Chondrocyte (in vitro differentiated cells): Measurements from ENCODE around the gene ZNF770. TPM values are rescaled to one million over a fixed set of nuclear protein-coding genes. Genes with fewer than 3 reads are reported as not detected.

Experiments
- DNase-seq: peaks from one replicate; pipeline ENCODE4 v3.0.0; 2021; ENCODE audit warnings: mixed read lengths, low spot score
- H3K27ac Mint-ChIP-seq: one replicate; pipeline ENCODE4 v1.8.0; 2021; ENCODE audit warnings: mild to moderate bottlenecking, moderate library complexity, mixed read lengths; ENCODE audit not compliant: unreplicated experiment
- H3K27me3 Mint-ChIP-seq: 2 replicates; pipeline ENCODE4 v1.8.0; 2021; ENCODE audit warnings: low read depth, mixed read lengths
- H3K36me3 Mint-ChIP-seq: 2 replicates; pipeline ENCODE4 v1.8.0; 2021; ENCODE audit warnings: low read depth, mixed read lengths
- H3K4me1 Mint-ChIP-seq: 2 replicates; pipeline ENCODE4 v1.8.0; 2021; ENCODE audit warnings: low read depth, mild to moderate bottlenecking, mixed read lengths
- H3K4me3 Mint-ChIP-seq: one replicate; pipeline ENCODE4 v1.8.0; 2021; ENCODE audit warnings: mild to moderate bottlenecking, moderate library complexity, mixed read lengths; ENCODE audit not compliant: unreplicated experiment
- H3K9me3 Mint-ChIP-seq: 2 replicates; pipeline ENCODE4 v1.8.0; 2021; ENCODE audit warnings: low read depth, mixed read lengths
- total RNA-seq: library from RNA; stranded (reverse); gene quantifications from 3 replicates; pipeline ENCODE4 v1.2.1, GENCODE V29; 2021
- TF ChIP-seq, protein P1 (sequence below): fragments of 200-600 bp; sonication (generic); IDR thresholded peaks from 2 replicates; pipeline ENCODE4 v1.5.0; 2021; ENCODE audit warnings: antibody characterized with exemption, mild to moderate bottlenecking, moderate library complexity

The ZNF770 gene
- total RNA-seq, 1 donor from 2014 or later: 37.6 TPM

DNA sequence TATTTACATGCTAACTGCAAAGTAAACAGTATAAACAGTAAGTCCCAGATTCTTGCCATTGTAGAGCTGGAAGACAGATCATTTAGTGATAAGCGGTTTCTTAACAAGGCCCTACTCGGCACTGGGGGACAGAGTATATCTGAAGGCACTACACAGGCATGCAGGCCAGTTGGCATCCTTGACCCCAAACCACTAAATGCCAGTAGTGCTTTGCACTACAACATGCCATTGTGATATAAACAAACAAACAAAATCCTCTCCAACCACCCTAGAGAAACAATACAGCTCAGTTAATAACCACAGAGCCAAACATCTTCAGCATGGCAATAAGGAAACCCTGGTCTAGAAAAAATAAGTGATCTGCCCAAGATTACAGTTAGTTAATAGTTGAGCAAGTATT is 23.8 kb downstream of the ZNF770 start:
- no peaks in the 10 kb centered on the region for H3K9me3 Mint-ChIP-seq
- peaks cover 27% of the 10 kb centered on the region for H3K4me1 Mint-ChIP-seq
- H3K4me3 Mint-ChIP-seq: no peak overlapping the region
- H3K27me3 Mint-ChIP-seq: no peaks in the 10 kb centered on the region
- no peak overlapping the region for H3K27ac Mint-ChIP-seq
- peaks cover 8% of the 10 kb centered on the region for H3K36me3 Mint-ChIP-seq
- TF ChIP-seq, protein P1, sequence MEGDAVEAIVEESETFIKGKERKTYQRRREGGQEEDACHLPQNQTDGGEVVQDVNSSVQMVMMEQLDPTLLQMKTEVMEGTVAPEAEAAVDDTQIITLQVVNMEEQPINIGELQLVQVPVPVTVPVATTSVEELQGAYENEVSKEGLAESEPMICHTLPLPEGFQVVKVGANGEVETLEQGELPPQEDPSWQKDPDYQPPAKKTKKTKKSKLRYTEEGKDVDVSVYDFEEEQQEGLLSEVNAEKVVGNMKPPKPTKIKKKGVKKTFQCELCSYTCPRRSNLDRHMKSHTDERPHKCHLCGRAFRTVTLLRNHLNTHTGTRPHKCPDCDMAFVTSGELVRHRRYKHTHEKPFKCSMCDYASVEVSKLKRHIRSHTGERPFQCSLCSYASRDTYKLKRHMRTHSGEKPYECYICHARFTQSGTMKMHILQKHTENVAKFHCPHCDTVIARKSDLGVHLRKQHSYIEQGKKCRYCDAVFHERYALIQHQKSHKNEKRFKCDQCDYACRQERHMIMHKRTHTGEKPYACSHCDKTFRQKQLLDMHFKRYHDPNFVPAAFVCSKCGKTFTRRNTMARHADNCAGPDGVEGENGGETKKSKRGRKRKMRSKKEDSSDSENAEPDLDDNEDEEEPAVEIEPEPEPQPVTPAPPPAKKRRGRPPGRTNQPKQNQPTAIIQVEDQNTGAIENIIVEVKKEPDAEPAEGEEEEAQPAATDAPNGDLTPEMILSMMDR: no peak
- no peak for DNase-seq

DNA sequence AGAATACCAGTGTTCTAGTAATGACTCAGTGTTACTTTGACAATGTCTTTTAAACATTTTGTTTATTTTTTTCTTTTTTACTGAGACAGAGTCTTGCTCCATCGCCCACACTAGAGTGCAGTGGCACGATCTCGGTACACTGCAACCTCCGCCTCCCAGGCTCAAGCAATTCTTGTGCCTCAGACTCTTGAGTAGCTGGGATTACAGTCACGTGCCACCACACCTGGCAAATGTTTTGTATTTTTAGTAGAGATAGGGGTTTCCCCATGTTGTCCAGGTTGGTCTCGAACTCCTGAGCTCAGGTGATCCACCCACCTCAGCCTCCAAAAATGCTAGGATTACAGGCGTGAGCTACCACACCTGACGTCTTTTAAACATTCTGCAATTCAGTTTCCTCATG is 34.2 kb downstream of the ZNF770 start:
- H3K36me3 Mint-ChIP-seq: peaks cover 13% of the 10 kb centered on the region
- DNase-seq: no peak
- no peaks in the 10 kb centered on the region for H3K27me3 Mint-ChIP-seq
- H3K4me1 Mint-ChIP-seq: peaks cover 10% of the 10 kb centered on the region
- no peaks in the 10 kb centered on the region for H3K9me3 Mint-ChIP-seq
- H3K4me3 Mint-ChIP-seq: no peak overlapping the region
- TF ChIP-seq, protein P1: no peak
- no peak overlapping the region for H3K27ac Mint-ChIP-seq

DNA sequence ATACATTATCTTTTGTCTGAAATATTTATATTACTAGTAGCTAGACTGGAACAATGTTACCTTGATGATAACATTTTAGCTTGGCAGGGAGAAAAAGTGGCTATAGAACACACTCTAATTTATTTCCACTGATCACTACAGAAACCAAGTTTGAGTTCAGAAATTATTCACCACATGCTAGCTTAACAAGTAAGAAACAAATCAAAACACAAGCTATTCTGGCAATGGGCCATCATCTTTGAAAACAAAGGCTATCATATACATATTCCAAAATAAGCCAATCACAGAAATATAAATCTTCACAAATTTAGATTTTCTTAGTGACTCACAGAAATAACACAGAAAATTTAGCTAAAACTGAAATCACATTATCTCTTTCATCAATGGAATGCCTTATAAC is 35.6 kb downstream of the ZNF770 start:
- Mint-ChIP-seq H3K4me3 (no peak overlapping the region), H3K36me3 (peaks cover 13% of the 10 kb centered on the region), H3K9me3 (no peaks in the 10 kb centered on the region), H3K4me1 (peaks cover 10% of the 10 kb centered on the region), H3K27ac (no peak overlapping the region), H3K27me3 (no peaks in the 10 kb centered on the region)
- TF ChIP-seq, protein P1: no peak
- no peak for DNase-seq

DNA sequence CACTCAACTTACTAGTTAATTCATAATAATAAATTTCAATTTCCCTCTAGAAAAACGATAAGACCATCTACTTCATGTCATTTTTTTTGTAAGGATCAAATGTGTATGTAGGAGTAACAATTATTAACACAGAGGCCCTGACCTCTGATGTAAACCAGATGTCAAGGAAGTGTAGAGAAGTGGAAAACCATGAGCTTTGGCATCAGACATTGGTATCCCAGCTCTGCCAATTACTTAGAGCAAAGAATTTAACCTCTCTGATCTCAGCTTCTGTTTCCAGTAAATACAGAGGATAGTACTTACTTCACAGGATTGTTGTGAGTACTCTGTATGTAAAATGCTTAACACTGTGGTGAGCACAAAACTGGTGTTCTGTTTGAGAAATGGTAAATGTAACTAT is 36.1 kb downstream of the ZNF770 start:
- Mint-ChIP-seq H3K27me3 (no peaks in the 10 kb centered on the region), H3K9me3 (no peaks in the 10 kb centered on the region), H3K27ac (peak overlapping the region; percentile 45), H3K4me3 (no peak overlapping the region), H3K36me3 (peaks cover 13% of the 10 kb centered on the region), H3K4me1 (peaks cover 10% of the 10 kb centered on the region)
- no peak for DNase-seq
- TF ChIP-seq, protein P1: no peak

DNA sequence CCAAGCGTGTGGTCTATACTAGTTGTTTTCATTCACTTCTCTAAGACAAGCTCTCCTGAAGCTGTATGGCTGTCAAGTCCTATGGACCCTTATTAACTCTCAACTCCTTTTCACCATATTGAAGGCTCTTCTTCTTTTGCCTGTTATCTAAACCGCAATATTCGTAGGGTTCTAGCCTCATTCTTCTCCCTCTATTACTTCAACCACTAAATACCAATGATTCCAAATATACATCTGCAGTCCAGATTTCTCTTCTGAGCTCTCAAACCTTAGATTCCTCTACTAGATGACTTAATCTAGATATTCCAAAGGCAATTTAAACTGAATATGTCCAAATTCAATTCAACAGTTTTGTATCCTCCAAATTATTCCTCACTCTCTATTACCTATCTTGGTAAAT is 43.2 kb downstream of the ZNF770 start:
- Mint-ChIP-seq H3K27ac (no peak overlapping the region), H3K36me3 (peaks cover 7% of the 10 kb centered on the region), H3K27me3 (no peaks in the 10 kb centered on the region), H3K9me3 (no peaks in the 10 kb centered on the region), H3K4me1 (peaks cover 5% of the 10 kb centered on the region), H3K4me3 (no peak overlapping the region)
- TF ChIP-seq, protein P1: no peak
- DNase-seq: no peak
